ENCODE results near the gene MFAP1.
"Not testable (repeated sequence)": the region's sequence is repeated elsewhere in the genome, so short reads cannot be mapped to it uniquely, and the experiment has no call there.

- not testable (repeated sequence) for TF ChIP-seq CTCF (IDR thresholded peaks at IDR 0.05; ENCODE audit: insufficient read depth, low read length, poor library complexity, severe bottlenecking); EZH2phosphoT487 (conservative IDR thresholded peaks at IDR 0.05; ENCODE audit: low read length)
Observed at GRCh38 chr15:43802676-43803075, 21.8 kb downstream of the MFAP1 start.

All from SU-DHL-6 (cell line).